ENCODE measurements around the gene GABRP.

GRCh38 chr5:170757182-170757601, 26.3 kb upstream of the GABRP start:
- no peak for TF ChIP-seq POLR2A (IDR thresholded peaks at IDR 0.05)
- TF ChIP-seq, protein P1, sequence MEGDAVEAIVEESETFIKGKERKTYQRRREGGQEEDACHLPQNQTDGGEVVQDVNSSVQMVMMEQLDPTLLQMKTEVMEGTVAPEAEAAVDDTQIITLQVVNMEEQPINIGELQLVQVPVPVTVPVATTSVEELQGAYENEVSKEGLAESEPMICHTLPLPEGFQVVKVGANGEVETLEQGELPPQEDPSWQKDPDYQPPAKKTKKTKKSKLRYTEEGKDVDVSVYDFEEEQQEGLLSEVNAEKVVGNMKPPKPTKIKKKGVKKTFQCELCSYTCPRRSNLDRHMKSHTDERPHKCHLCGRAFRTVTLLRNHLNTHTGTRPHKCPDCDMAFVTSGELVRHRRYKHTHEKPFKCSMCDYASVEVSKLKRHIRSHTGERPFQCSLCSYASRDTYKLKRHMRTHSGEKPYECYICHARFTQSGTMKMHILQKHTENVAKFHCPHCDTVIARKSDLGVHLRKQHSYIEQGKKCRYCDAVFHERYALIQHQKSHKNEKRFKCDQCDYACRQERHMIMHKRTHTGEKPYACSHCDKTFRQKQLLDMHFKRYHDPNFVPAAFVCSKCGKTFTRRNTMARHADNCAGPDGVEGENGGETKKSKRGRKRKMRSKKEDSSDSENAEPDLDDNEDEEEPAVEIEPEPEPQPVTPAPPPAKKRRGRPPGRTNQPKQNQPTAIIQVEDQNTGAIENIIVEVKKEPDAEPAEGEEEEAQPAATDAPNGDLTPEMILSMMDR (IDR thresholded peaks at IDR 0.05) = no peak
